Activated CD8-positive, alpha-beta T cell treated with anti-CD3 and anti-CD28 coated beads for 36 hours (primary cell): ENCODE data around the gene KCNJ12. TPM values are rescaled to one million over a fixed set of nuclear protein-coding genes. Genes with fewer than 3 reads are reported as not detected.
"Not testable (repeated sequence)": the region's sequence is repeated elsewhere in the genome, so short reads cannot be mapped to it uniquely, and the experiment has no call there.

Experiments used
- ATAC-seq: fragments of 200-7000 bp; cut with Tn5 transposase; one replicate; pipeline ENCODE4 v1.10.0; 2021; ENCODE audit warnings: mild to moderate bottlenecking, moderate library complexity
- CTCF ChIA-PET: fragments of 350-600 bp; sonication (Branson Sonifier 250); formaldehyde crosslinking; loops from one replicate; lab custom pipeline; 2021; ENCODE audit warnings: antibody characterized with exemption; lab: Charles Lee
- POLR2A ChIA-PET: fragments of 350-600 bp; sonication (Branson Sonifier 250); formaldehyde crosslinking; loops from one replicate; lab custom pipeline; 2021; ENCODE audit warnings: antibody characterized with exemption; lab: Charles Lee
- DNase-seq: peaks from one replicate; pipeline ENCODE4 v3.0.0-alpha.2; 2020
- H3K27ac Mint-ChIP-seq: one replicate; pipeline ENCODE4 v1.8.0; 2021; ENCODE audit warnings: mild to moderate bottlenecking, mixed read lengths
- H3K27me3 Mint-ChIP-seq: one replicate; pipeline ENCODE4 v1.8.0; 2021; ENCODE audit warnings: mixed read lengths
- H3K36me3 Mint-ChIP-seq: one replicate; pipeline ENCODE4 v1.8.0; 2021; ENCODE audit warnings: low read depth, mixed read lengths
- H3K4me1 Mint-ChIP-seq: one replicate; pipeline ENCODE4 v1.8.0; 2021; ENCODE audit warnings: low read depth, mixed read lengths
- H3K4me3 Mint-ChIP-seq: one replicate; pipeline ENCODE4 v1.8.0; 2021; ENCODE audit warnings: mild to moderate bottlenecking, moderate library complexity, mixed read lengths
- H3K9me3 Mint-ChIP-seq: one replicate; pipeline ENCODE4 v1.8.0; 2021; ENCODE audit warnings: mixed read lengths
- intact Hi-C: fragments of 100-400 bp; cut with micrococcal nuclease; formaldehyde crosslinking; loops from one replicate; pipeline ENCODE4 v1.10.0; 2022
- total RNA-seq, 2 experiments: library from RNA; stranded (reverse); gene quantifications; one replicate each; pipeline ENCODE4 v1.2.3, GENCODE V29; 2021
- TF ChIP-seq, protein P1 (sequence below): fragments of 200-600 bp; IDR thresholded peaks from one replicate; pipeline ENCODE4 v1.8.0; 2022; ENCODE audit warnings: antibody characterized with exemption, mild to moderate bottlenecking

The KCNJ12 gene
- total RNA-seq, 2 experiments from 2014 or later = not detected

GRCh38 chr17:21339011-21339410, 37.1 kb upstream of the KCNJ12 start:
- DNase-seq = no peak
- intact Hi-C loops = no loop called here
- Mint-ChIP-seq H3K36me3 (no peaks in the 10 kb centered on the region), H3K27me3 (no peaks in the 10 kb centered on the region), H3K4me1 (no peaks in the 10 kb centered on the region), H3K9me3 (no peaks in the 10 kb centered on the region), H3K4me3 (no peak overlapping the region), H3K27ac (no peak overlapping the region)
- ChIA-PET CTCF (no interaction called here), POLR2A (no interaction called here)
- TF ChIP-seq, protein P1, sequence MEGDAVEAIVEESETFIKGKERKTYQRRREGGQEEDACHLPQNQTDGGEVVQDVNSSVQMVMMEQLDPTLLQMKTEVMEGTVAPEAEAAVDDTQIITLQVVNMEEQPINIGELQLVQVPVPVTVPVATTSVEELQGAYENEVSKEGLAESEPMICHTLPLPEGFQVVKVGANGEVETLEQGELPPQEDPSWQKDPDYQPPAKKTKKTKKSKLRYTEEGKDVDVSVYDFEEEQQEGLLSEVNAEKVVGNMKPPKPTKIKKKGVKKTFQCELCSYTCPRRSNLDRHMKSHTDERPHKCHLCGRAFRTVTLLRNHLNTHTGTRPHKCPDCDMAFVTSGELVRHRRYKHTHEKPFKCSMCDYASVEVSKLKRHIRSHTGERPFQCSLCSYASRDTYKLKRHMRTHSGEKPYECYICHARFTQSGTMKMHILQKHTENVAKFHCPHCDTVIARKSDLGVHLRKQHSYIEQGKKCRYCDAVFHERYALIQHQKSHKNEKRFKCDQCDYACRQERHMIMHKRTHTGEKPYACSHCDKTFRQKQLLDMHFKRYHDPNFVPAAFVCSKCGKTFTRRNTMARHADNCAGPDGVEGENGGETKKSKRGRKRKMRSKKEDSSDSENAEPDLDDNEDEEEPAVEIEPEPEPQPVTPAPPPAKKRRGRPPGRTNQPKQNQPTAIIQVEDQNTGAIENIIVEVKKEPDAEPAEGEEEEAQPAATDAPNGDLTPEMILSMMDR = no peak
- no peak for ATAC-seq

DNA sequence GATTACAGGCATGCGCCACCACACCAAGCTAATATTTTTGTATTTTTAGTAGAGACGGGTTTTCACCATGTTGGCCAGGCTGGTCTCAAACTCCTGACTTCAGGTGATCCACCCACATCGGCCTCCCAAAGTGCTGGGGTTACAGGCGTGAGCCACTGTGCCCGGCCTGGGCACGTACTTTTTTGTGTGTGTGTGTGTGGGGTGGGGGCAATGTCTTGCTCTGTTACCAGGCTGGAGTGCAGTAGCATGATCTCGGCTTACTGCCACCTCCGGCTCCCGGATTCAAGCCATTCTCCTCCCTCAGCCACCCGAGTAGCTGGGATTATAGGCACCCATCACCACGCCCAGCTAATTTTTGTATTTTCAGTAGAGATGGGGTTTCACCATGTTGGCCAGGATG, 36.6 kb upstream of the KCNJ12 start:
- CTCF ChIA-PET, DNase-seq, H3K27me3 Mint-ChIP-seq, H3K9me3 Mint-ChIP-seq, H3K27ac Mint-ChIP-seq, POLR2A ChIA-PET, ATAC-seq, intact Hi-C loops, H3K4me1 Mint-ChIP-seq, H3K4me3 Mint-ChIP-seq, H3K36me3 Mint-ChIP-seq: not testable (repeated sequence)

GRCh38 chr17:21340407-21340806, 35.8 kb upstream of the KCNJ12 start:
- intact Hi-C loops, H3K4me3 Mint-ChIP-seq, POLR2A ChIA-PET, H3K9me3 Mint-ChIP-seq, ATAC-seq, H3K4me1 Mint-ChIP-seq, DNase-seq, H3K27ac Mint-ChIP-seq, CTCF ChIA-PET, H3K36me3 Mint-ChIP-seq, H3K27me3 Mint-ChIP-seq: not testable (repeated sequence)

GRCh38 chr17:21341279-21341678, 34.9 kb upstream of the KCNJ12 start:
- ATAC-seq, POLR2A ChIA-PET, H3K9me3 Mint-ChIP-seq, CTCF ChIA-PET, H3K27ac Mint-ChIP-seq, intact Hi-C loops, H3K36me3 Mint-ChIP-seq, H3K27me3 Mint-ChIP-seq, H3K4me1 Mint-ChIP-seq, H3K4me3 Mint-ChIP-seq, DNase-seq: not testable (repeated sequence)

- H3K4me1 Mint-ChIP-seq, DNase-seq, H3K9me3 Mint-ChIP-seq, POLR2A ChIA-PET, H3K4me3 Mint-ChIP-seq, CTCF ChIA-PET, ATAC-seq, H3K27ac Mint-ChIP-seq, H3K36me3 Mint-ChIP-seq, H3K27me3 Mint-ChIP-seq, intact Hi-C loops: not testable (repeated sequence)
Observed at GRCh38 chr17:21341925-21342540, 34.1 kb upstream of the KCNJ12 start.

DNA sequence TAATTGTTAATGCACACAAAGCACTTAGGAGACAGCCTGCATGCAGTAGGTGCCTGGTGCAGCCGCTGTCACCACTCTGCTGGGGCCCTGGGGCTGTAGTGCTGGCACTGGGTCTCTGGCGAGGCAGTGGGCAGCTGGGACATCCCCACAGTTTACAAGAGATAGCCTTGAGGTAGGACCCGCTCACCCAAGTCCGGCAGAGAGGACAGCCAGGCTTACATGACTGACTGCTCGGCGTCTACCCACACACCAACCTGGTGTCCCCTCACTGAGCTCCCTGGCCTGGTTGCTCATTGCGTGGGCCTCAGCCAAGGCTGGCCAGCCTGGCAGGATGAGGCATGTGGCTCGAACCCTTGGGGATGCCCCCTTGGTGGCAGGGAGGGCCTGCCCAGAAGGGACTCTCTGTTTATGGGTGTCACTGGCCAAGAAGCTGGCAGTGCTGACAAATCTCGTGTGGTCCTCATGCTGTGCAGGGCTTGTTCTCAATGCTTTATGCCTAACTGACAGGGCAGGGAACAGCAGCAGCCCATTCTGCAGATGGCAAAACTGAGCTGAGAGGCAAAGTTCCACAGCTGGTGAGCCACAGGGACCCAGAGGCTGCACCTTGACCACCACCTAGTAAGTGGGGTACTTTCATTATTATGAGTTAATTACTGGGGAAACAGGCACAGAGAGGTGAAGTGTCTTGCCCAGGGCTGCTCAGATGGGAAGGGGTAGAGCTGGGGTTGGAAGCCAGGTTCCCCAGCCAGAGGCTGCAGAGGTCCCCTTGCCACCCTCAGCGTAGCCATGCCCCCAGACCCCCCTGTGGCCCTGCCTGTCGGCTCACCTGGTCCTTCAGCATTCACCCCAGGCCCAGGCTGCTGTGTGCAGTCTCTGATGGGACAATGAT, 32.9 kb upstream of the KCNJ12 start:
- ATAC-seq, H3K27ac Mint-ChIP-seq, intact Hi-C loops, H3K27me3 Mint-ChIP-seq, DNase-seq, H3K9me3 Mint-ChIP-seq, CTCF ChIA-PET, H3K4me1 Mint-ChIP-seq, H3K36me3 Mint-ChIP-seq, H3K4me3 Mint-ChIP-seq, POLR2A ChIA-PET: not testable (repeated sequence)

- H3K4me1 Mint-ChIP-seq, POLR2A ChIA-PET, DNase-seq, intact Hi-C loops, CTCF ChIA-PET, H3K36me3 Mint-ChIP-seq, H3K9me3 Mint-ChIP-seq, H3K27me3 Mint-ChIP-seq, ATAC-seq, H3K4me3 Mint-ChIP-seq, H3K27ac Mint-ChIP-seq: not testable (repeated sequence)
Observed at GRCh38 chr17:21344801-21345200, 31.4 kb upstream of the KCNJ12 start.

DNA sequence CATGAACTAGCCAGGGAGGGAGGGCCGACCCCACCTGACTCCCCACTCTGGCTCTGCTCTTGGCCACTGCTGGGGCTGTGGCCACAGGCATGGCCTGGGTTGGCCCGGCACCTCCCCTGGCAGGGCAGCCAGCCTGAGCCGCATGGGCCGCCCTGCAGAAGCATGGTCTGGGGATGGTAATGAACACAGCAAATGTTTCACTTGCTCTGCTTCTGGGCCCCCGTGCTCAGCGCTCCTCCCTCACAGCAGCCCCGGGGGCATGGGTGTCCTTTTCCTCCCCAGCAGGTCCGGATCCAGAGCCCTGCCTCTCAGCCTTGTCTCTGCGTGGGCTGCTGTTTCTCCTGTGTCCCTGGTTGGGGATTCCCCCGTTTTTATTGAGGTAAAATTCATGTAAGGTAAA, 30.9 kb upstream of the KCNJ12 start:
- intact Hi-C loops = no loop called here
- Mint-ChIP-seq H3K36me3 (no peaks in the 10 kb centered on the region), H3K9me3 (peaks cover 1% of the 10 kb centered on the region), H3K4me3 (no peak overlapping the region), H3K4me1 (peaks cover 3% of the 10 kb centered on the region), H3K27ac (no peak overlapping the region), H3K27me3 (no peaks in the 10 kb centered on the region)
- TF ChIP-seq, protein P1 = no peak
- POLR2A ChIA-PET = no interaction called here
- CTCF ChIA-PET = no interaction called here
- ATAC-seq (no peak), DNase-seq (no peak)

- POLR2A ChIA-PET, H3K4me3 Mint-ChIP-seq, DNase-seq, ATAC-seq, H3K27ac Mint-ChIP-seq, H3K9me3 Mint-ChIP-seq, CTCF ChIA-PET, H3K27me3 Mint-ChIP-seq, intact Hi-C loops, H3K36me3 Mint-ChIP-seq, H3K4me1 Mint-ChIP-seq: not testable (repeated sequence)
Observed at GRCh38 chr17:21346107-21346506, 30.1 kb upstream of the KCNJ12 start.

DNA sequence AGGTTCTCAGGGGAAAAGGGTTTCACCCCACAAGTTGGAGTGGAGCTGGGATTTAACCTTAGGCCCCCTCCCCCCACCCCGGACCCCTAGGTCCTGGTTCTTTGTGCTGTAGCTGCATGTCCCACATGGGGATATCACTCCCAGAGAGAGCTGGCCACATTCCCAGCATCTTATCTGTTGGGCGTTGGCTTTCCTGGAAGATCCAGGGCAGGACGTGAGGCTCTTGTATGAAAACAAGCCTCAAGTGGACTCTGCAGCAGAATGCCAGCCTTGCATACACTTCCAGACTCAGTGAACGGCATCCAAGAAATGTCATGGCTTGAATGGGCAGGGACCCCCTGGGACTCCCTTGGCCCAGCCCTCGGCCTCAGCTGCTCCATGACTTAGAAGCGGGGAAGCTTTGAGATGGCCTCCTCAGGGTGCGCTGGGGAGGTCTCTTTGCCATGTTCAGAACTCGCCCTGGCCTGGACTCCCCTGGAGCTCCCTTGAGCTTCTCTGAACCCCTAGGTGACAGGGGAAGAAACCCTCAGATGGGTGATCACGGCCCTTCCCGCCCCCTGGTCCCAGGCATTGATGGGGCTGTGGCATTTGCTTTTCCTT, 29.4 kb upstream of the KCNJ12 start:
- H3K27ac Mint-ChIP-seq, CTCF ChIA-PET, H3K36me3 Mint-ChIP-seq, H3K9me3 Mint-ChIP-seq, H3K27me3 Mint-ChIP-seq, intact Hi-C loops, POLR2A ChIA-PET, DNase-seq, H3K4me3 Mint-ChIP-seq, ATAC-seq, H3K4me1 Mint-ChIP-seq: not testable (repeated sequence)
